NCI-H2227 (cell line): ENCODE data around the gene TMEM129.

Experiments used
- DNase-seq: peaks from one replicate; lab custom pipeline; 2025; ENCODE audit not compliant: unreplicated experiment; lab: John Stamatoyannopoulos, UW

Gene TMEM129

DNA sequence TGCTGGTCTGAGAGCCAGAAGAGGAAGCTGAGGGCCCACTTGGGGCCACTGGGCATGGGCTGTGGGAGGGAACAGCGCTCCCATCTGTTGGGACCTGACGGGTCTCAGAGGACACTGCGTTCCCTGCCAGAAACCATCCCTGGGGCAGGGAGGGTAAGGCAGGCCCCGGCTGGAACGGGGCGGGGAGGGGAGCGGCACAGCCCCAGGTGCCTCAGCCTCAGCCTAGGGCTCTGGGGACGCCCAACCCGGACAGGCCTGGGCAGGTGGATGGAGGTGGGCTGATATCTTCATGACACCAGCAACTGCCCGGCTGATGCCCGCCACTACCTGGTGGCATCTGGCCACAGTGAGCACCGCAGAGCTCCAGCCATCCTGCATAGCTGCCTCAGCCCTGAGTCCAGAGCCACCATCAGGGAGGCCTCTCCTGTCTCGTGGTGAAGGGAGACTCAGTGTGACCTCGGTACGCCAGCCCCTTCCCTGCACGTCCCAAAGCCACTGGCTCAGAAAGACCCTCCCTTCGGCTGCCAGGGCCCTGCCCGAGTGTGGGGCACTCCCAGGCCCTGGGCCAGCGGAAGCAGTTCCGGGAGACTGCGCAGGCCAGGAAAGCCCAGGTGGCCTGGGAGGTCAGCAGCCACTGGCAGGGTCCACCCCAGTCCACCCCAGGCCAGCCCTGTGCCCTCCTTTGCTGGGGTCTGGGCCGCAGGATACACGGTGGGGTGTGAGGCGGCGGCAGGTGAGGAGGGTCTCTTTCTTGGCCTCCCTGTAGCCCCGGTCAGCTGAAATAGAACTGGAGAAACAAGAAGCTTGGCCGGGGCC, 37.4 kb upstream of the TMEM129 start:
- no peak for DNase-seq

- DNase-seq, result no peak
Measured at GRCh38 chr4:1757836-1758235, 36.7 kb upstream of the TMEM129 start.

DNA sequence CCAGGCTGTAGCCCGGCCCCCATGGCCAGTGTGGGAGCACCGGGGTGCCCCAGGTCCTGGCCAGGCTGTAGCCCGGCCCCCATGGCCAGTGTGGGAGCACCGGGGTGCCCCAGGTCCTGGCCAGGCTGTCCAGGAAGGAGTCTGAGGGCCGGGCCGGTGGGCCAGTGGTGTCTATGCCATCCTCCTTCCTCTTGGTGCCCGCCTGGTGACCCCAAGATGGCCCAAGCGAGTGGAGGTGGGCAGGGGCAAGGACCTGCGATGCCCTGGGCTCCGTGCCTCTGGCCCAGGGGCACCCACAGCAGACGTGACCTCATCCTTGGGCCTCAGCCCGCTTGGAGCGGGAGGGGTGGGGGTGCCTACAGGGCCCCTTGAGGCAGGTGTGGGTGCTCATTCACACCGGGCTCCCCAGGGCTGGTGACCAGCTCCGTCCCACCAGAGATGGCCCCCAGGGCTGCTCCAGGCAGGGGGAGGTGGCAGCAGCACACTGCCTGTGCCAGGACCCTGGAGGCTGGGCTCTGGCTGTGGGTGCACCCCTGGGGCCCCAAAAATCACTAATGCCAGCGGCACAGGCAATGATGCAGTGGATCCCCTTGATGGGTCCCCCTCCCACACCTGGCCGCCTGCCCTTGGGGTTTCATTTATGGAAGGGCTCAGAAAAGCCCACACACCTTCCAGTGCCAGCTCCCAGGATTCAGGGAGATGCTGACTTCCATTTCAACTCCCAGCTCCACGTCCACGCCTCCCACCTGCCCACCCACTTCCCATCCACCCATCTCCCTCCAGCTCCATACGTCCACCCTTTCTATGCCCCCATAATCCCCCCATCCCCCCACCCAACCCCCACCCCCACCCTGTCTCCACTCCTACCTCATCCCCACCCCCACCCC, 36.0 kb upstream of the TMEM129 start:
- DNase-seq, result no peak

- DNase-seq, result no peak
Measured at GRCh38 chr4:1756079-1756478, 35.0 kb upstream of the TMEM129 start.

- DNase-seq, result no peak
Measured at GRCh38 chr4:1755297-1755696, 34.2 kb upstream of the TMEM129 start.

GRCh38 chr4:1754336-1754735, 33.2 kb upstream of the TMEM129 start:
- no peak for DNase-seq

- DNase-seq, result no peak
Measured at GRCh38 chr4:1753697-1754311, 32.7 kb upstream of the TMEM129 start.

- DNase-seq, result no peak
Measured at GRCh38 chr4:1753294-1753696, 32.2 kb upstream of the TMEM129 start.

DNA sequence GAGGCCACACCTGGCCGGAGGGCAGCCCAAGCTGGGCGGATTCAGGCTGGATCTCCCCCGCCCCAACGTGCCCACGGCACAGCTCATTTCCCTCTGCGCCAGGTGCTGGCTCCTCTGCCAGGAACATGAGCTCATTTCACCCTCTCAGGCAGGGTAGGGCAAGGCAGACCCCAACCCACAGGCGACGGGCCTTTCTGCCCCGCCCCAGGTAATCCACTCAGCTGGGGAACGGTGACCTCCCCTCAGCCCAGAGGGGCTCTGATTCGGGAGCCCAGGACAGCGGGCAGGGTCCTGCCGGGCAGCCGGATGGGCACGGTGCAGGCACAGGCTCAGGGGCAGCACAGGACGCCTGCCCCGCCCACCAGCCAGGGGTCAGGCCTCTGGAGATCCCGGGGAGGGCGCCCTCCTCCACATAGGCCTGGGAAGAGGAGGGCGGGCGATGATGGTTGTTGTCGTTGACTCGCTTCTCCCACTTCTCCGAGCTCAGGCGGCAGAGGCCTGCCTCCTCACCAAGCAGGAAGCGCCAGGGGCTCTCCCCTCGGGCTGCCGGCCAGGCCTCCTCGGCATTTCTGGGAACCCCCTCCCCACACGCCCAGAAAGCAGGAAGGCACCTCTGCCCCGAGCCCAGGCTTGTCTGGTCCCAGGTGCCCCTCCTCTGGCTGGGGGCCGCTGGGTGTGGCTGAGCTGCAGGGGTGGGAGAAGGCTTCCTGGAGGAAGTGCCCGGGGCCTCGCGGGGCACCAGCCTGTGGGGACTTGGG, 31.3 kb upstream of the TMEM129 start:
- DNase-seq, result no peak

DNA sequence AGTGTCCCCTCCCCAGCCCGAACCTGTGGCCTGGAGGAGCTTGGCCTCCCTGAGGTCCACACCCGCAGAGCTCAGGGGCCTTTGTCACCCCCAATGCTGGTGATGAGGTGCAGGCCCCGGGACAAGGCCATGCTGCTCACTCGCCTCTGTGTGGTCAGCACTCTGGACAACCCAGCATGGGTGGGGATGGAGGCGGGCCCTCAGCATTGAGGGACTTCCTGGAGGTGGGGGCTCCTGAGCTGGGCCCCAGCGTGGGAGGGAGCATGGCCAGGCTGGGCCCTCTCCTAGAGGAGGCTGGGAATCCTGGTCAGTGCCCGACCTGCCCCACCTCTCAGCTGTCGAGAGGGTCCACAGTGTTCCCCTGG, 30.8 kb upstream of the TMEM129 start:
- DNase-seq, result no peak

GRCh38 chr4:1751155-1751918, 30.2 kb upstream of the TMEM129 start:
- DNase-seq, result no peak

- DNase-seq, result no peak
Measured at GRCh38 chr4:1750381-1751154, 29.4 kb upstream of the TMEM129 start.

DNA sequence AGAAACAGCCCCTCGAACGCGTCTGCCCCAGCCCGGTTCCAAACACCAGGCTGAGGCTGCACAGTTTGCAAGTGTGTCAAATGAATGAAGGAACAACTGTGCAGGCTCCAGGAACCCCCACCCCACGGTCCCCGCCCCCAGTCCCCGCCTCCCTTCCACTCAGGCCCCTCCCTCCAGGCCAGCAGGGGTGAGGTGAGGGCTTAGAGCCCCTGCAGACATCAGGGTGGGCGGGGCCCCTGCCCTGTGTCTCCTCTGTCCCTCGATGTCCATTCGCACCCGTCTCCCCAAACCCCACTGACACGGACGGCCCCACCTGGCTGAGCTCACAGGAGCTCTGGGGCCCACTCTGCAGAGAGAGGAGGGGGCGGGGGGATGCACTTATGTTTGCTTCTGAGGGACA, 28.7 kb upstream of the TMEM129 start:
- DNase-seq, result no peak

DNA sequence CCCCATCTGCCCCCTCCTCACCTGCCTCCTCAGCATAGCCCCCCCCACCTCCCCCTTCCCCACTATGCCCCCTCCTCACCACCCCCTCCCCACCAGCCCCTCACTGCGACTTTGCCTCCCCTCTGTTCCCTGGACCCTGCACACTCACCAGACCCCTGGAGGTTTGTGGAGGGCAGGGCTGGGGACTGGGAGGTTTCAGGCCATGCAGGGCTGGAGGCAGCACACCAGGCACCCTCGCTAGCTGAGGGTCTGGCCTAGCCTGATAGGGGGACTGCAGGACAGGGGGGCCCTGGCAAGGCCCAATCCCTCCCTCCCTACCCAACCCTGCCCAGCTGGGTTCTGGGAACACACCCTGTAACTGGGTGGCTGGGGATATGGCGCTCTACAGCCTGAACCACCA, 28.2 kb upstream of the TMEM129 start:
- DNase-seq, result no peak

- DNase-seq, result peak; percentile 74
Measured at GRCh38 chr4:1748465-1748995, 27.4 kb upstream of the TMEM129 start.

DNA sequence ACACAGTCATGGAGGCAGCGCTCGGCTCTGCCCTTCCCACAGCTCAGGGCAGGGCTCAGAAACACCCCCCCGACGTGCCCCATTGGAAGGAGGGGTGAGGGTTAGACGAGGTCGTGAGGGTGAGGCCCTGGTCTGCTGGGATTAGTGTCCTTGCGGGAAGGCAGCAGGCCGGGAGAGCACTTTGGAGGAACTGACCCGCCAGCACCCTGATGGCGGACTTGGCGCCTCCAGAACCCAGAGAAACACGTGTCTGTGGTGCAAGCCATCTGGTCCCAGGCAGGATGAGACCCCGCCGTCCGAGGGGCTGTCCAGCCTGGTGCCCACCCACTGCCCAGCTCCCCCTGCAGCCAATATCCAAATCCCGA, 26.5 kb upstream of the TMEM129 start:
- no peak for DNase-seq

- DNase-seq, result no peak
Measured at GRCh38 chr4:1746919-1747602, 25.9 kb upstream of the TMEM129 start.

GRCh38 chr4:1746265-1746691, 25.2 kb upstream of the TMEM129 start:
- DNase-seq, result peak; percentile 70

DNA sequence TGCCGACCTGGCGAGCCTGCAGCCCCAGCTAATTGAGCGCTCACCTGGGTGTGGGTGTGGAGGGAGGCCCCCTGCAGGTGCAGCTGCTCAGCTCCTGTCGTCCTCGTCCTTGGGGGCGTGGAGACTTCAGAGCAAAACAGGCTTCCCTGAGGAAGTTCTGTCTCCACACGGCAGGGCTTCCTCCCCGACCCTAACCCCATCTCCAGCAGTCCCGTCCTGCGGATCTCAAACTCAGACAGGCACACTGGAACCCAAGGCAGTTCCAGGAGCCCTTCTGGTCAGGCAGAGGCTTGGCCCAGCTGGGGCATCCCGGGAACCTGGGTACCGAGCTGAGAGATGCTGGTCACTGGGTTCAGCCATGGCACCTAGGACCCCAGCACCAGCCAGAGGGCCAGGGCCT, 24.6 kb upstream of the TMEM129 start:
- no peak for DNase-seq
